DMS114 treated with DMSO at 0.1 percent for 48 hours (cell line): ENCODE measurements around the gene SIK3.

Experiments
- DNase-seq: peaks from one replicate; lab custom pipeline; 2025; ENCODE audit not compliant: unreplicated experiment; lab: John Stamatoyannopoulos, UW

The SIK3 gene

GRCh38 chr11:117011541-117011898 lies 86.7 kb downstream of the SIK3 start:
- DNase-seq, result no peak

GRCh38 chr11:117010808-117011540 lies 87.3 kb downstream of the SIK3 start:
- no peak for DNase-seq

DNA sequence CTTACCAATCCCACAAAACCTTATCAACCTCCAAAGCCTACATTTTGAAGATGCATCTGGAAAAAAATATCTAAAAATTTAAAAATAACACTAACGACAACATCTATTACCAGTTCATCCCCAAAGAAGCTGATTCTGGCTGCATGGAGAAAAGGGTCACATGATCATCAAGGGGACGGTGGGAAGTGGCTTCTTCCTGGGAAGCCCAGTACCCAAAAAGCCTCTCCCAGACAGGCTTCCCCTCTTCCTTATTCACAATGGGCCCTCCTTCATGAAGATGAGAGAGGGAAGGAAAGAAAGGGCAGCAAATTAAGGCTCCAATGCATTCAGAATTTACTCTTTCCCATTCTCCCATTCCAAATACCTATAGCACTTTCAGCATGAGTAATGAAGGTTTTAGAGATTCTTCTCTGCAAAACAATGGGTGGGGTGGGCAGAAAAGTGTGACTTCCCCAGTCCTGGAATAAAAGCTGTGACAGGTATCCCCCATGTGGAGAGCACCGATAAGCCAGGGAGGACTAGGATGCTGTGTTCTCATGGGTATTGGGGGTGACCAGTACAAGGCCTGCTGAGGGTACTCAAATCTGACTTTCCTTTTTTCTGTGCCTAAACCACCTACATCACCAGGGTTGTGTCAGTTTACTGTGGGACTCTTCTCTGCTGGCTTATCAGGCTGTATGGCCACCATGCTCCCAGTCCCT lies 88.2 kb downstream of the SIK3 start:
- no peak for DNase-seq

GRCh38 chr11:117005758-117006157 lies 92.5 kb downstream of the SIK3 start:
- no peak for DNase-seq

- DNase-seq, result no peak
These were observed 95.5 kb downstream of the SIK3 start for GRCh38 chr11:117002639-117003299.

DNA sequence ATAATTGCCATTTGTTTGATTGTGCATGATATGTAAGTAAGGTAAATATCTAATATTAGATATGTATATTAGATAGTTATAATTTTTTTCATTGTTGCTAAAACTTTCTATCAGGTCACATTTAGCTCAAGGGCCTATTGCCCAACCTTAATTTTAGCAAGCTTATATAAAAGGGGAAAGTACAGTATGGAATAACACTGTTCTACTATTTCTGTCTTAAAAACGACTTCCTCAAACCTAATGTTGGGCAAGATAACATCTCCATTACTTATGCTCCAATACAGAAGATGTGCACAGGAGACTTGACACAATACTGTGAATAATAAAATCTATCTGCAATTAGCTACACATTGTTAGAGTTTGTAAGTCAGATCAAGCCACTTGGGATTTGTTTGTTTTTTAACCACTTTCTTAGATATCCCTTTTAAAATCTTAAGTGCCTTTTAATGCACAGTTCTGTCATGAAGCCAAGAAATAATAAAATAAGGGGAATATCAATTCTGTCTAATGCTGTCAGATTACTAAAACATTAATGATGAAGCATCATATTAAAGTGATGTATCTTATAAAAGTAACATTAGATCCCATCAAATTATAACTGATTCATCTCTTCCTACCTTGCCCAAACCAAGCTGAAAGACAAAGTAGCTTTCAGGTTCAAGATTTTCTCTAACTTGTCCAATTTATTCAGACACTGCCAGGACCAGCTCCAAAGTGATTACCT lies 98.1 kb downstream of the SIK3 start:
- no peak for DNase-seq

DNA sequence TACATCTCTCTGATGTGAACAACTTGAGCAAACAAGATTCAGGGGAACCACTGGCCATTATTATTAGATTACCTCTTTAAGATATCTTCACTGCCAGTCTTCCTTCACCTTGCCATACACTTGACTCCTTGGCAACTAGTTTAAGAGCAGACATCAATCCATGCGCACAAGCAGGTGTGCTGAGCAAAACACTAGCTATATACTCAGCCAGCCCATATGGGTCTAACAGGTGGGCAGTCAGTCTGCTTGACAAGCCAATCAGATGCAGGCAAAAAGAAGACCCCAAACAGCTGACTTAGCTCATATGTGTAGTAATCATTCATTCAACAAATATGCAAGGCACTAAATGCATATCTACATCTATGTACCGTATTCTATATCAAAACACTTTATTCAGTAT lies 101.2 kb downstream of the SIK3 start:
- DNase-seq, result no peak

- DNase-seq, result no peak
These were observed 104.0 kb downstream of the SIK3 start for GRCh38 chr11:116994195-116994594.

DNA sequence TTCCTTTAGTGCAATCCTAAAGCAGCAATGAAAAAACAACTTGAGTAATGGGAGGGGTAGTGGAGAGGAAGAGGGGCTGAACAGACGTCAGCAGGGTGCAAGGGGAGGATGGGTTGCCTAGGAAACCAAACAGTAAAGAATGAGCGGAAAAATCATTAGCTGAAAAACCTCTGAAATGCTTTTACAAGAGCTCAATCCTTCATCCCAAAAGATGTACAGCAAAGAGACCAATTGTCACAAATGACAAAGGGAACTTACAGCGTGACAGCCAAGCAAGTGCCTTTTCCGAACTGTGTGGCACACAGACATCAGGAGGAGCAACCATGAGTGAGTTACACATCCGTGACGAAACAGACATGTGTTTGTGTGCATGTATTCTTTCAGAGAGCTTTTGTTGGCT lies 104.6 kb downstream of the SIK3 start:
- no peak for DNase-seq

DNA sequence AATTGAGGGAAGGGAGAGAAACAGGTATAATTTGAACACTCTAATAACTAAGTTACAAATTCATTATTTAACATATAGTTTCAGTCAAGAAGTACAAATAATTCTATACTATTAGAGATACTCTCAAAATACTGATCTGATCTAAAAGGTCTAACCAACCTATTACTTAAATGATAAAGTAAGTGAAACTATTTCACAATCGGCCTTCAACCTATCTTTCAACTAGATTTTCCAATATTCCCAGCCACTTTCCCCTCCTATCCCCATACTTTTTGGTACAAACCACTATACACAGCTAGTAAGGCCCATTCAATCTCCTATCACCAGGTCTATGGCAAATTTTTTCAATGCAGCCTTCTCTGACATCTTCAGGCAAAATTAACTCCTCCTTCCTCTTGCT lies 106.7 kb downstream of the SIK3 start:
- DNase-seq, result no peak

GRCh38 chr11:116990811-116991210 lies 107.4 kb downstream of the SIK3 start:
- no peak for DNase-seq

DNA sequence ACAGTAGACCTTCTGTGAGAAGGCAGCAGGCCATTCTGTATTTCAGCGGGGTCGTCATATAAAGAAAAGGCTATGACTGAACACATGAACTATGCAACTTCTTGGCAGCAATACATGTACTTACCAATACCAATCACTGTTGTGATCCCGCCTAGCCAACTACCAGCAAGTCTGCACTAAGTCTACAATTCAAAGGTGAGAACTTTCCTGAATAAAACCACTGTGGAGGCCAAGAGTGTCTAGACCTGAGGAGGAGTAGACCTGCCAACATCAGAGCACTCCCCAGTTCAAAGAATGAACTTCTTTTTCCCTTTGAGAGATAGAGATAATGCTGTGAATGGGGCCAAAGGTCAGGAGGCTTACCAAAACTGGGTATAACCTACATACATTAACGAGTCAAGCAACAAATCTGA lies 108.2 kb downstream of the SIK3 start:
- DNase-seq, result no peak

DNA sequence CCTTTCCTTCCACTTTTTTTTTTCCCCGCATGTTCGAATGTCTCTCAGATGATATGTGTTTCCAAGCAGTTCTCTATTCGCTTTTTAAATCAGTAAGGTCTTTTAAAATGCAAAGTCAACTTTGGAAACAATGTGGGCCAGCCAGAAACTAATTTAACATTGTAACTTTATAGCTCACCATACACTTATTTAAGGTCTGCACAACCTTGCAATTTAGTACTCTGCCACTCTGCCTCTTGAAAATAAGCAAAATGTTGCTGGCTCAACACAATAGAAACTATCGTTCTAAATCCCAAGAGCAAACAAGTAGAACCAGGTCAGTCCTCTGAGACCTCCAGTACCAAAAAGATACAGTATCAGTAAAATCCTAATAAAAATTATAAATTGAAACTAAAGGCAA lies 109.0 kb downstream of the SIK3 start:
- no peak for DNase-seq

DNA sequence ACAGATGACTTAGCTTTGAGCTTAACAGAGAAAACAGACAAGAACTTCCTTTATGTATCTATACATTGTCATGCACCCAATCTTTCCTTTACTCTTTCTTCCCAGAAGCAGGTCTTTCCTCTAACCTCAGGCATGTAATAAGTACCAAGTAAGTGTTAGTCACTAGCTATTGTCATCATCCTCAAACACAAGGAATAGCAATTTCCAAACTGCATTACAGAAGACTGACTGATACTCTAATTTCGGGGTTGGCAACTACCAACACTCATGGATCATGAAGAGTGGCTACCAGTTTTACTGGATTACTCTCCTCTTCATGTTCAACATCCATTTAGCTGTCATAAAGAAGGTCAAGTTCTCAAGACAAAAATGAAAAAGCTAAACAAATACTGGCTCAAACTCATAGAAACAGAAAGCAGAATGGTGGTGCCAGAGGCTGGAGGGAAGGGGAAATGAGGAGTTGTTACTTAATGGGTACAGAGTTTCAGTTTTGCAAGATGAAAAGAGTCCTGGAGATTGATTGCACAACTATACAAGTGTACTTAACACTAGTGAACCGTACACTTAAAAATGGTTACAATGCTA lies 111.6 kb downstream of the SIK3 start:
- no peak for DNase-seq

- DNase-seq, result no peak
These were observed 113.6 kb downstream of the SIK3 start for GRCh38 chr11:116984589-116984988.

DNA sequence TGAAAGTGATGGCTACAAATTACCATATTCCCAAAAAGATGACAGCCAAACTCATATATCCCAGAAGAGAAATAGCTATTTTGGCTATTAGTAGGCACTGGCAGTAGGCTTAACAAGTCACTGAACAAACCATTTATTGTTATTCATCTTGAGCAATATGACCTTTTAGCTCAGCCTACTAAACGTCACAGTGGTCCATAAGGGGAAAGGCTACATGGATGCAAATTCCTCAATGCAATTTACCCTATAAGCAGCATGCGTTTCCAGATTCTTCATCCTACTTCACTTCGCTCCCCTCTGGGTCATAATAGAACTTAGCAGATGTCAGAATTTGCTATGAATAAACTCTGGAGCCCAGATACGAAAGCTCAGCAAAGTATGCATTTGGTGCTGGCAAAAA lies 114.0 kb downstream of the SIK3 start:
- DNase-seq, result no peak

DNA sequence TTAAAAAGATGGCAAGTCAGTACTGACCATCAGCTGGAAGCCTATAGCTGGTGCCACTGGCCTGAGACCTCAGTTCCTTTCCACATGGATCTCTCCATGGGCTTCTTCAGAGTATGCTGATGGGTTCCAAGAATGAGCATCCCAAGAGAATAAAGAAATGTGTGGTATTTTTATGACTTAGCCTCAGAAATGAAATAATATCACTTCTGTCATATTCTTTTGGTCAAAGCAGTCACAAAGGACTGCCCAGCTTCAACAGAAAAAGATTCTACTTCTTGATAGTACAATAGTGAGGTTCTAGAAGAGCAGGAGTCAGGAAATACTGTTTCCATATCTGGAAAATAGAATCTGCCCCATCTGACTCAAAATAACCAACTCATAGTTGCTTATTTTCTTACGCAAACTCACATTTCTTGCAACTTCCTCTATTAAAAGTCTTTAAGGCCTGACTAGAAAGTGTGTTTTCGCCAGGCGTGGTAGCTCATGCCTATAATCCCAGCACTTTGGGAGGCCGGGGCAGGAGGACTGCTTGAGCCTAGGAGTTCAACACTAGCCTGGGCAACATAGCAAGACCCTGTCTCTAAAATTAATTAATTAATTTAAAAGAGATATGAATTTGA lies 116.9 kb downstream of the SIK3 start:
- no peak for DNase-seq

GRCh38 chr11:116980136-116980793 lies 118.0 kb downstream of the SIK3 start:
- no peak for DNase-seq

GRCh38 chr11:116976941-116977570 lies 121.2 kb downstream of the SIK3 start:
- no peak for DNase-seq

DNA sequence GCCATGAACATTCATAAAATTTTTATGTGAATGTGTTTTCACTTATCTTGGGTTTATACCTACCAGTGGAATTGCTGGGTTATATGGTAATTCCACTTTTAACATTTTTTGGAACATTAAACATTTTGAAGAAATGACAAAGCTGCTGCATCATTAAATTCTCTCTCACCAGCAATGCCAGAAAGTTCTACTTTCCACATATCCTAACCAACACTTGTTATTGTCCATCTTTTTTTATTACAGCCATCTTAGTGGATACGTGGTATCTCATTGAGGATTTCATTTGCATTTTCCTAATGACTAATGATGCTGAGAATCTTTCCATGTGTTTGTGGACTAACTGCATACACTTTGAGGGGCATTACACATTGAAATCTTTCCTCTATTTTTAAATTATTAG lies 122.6 kb downstream of the SIK3 start:
- DNase-seq, result no peak
